DOHH2 (cell line): Measurements from ENCODE around the gene DUSP16.

ENCODE experiments used
- H3F3A ChIP-seq: fragments of 200-600 bp; sonication (generic), shearing (Covaris generic); 2 replicates; pipeline ENCODE4 v1.6.0; 2016; ENCODE audit warnings: antibody characterized with exemption, mild to moderate bottlenecking; ENCODE audit not compliant: control insufficient read depth, insufficient read depth
- H3K27ac ChIP-seq: fragments of 200-600 bp; sonication (generic); 2 replicates; pipeline ENCODE4 v1.5.1; 2014; ENCODE audit warnings: low read depth, mild to moderate bottlenecking, low read length, moderate library complexity
- H3K27me3 ChIP-seq: fragments of 200-600 bp; sonication (generic); 2 replicates; pipeline ENCODE4 v1.6.1; 2014; ENCODE audit warnings: mild to moderate bottlenecking, low read length, mixed read lengths; ENCODE audit not compliant: control insufficient read depth
- H3K36me3 ChIP-seq: fragments of 200-600 bp; sonication (generic); 2 replicates; pipeline ENCODE4 v1.6.1; 2014; ENCODE audit warnings: mild to moderate bottlenecking, low read length, moderate library complexity, mixed read lengths; ENCODE audit not compliant: control insufficient read depth
- H3K4me1 ChIP-seq: fragments of 200-600 bp; sonication (generic); 2 replicates; pipeline ENCODE4 v1.6.1; 2014; ENCODE audit warnings: mild to moderate bottlenecking, low read length, mixed read lengths; ENCODE audit not compliant: control insufficient read depth
- H3K4me2 ChIP-seq: fragments of 200-600 bp; sonication (generic); 2 replicates; pipeline ENCODE4 v1.6.0; 2014; ENCODE audit warnings: mild to moderate bottlenecking, low read length, moderate library complexity
- H3K4me3 ChIP-seq: fragments of 200-600 bp; sonication (generic); 2 replicates; pipeline ENCODE4 v1.5.1; 2014; ENCODE audit warnings: mild to moderate bottlenecking, low read length, mixed read lengths
- H3K79me2 ChIP-seq: fragments of 200-600 bp; sonication (generic); 2 replicates; pipeline ENCODE4 v1.6.1; 2014; ENCODE audit warnings: mild to moderate bottlenecking, low read length, mixed read lengths; ENCODE audit not compliant: control insufficient read depth
- H3K9me2 ChIP-seq: fragments of 200-600 bp; sonication (generic); replicated peaks from 2 replicates; pipeline ENCODE4 v1.6.1; 2014; ENCODE audit warnings: mild to moderate bottlenecking, low read length, mixed read lengths; ENCODE audit not compliant: control insufficient read depth
- H3K9me3 ChIP-seq: fragments of 200-600 bp; sonication (generic); 2 replicates; pipeline ENCODE4 v1.6.1; 2014; ENCODE audit warnings: antibody characterized with exemption, low read length, mixed read lengths; ENCODE audit not compliant: control insufficient read depth, insufficient read depth
- H4K20me1 ChIP-seq: fragments of 200-600 bp; sonication (generic); 2 replicates; pipeline ENCODE4 v1.6.0; 2014; ENCODE audit warnings: low read depth, mild to moderate bottlenecking, antibody characterized with exemption, low read length, moderate library complexity; ENCODE audit not compliant: control insufficient read depth, insufficient read depth
- CTCF ChIP-seq: fragments of 200-600 bp; sonication (generic); IDR thresholded peaks from one replicate; pipeline ENCODE4 v1.5.1; 2014; ENCODE audit warnings: antibody characterized with exemption, mild to moderate bottlenecking, low read depth, low read length; ENCODE audit not compliant: poor library complexity, severe bottlenecking
- EZH2phosphoT487 ChIP-seq: fragments of 200-600 bp; sonication (generic); IDR thresholded peaks from 2 replicates; pipeline ENCODE4 v1.6.1; 2017; ENCODE audit warnings: borderline replicate concordance, mild to moderate bottlenecking, antibody characterized with exemption, low read length, moderate library complexity, mixed read lengths

The DUSP16 gene

GRCh38 chr12:12487490-12487889 lies 75.2 kb downstream of the DUSP16 start:
- H4K20me1 ChIP-seq = no peaks in the 10 kb centered on the region
- no peaks in the 10 kb centered on the region for H3K9me2 ChIP-seq
- no peak for TF ChIP-seq CTCF
- no peaks in the 10 kb centered on the region for H3K36me3 ChIP-seq
- H3K27me3 ChIP-seq = no peaks in the 10 kb centered on the region
- no peaks in the 10 kb centered on the region for H3K9me3 ChIP-seq
- H3K4me3 ChIP-seq = no peak overlapping the region
- H3K27ac ChIP-seq = no peak overlapping the region
- H3K4me2 ChIP-seq = no peak overlapping the region
- no peaks in the 10 kb centered on the region for H3F3A ChIP-seq
- H3K4me1 ChIP-seq = no peaks in the 10 kb centered on the region
- H3K79me2 ChIP-seq = no peaks in the 10 kb centered on the region

GRCh38 chr12:12486661-12487240 lies 75.9 kb downstream of the DUSP16 start:
- Histone ChIP-seq H3K4me2 (no peak overlapping the region), H3K36me3 (no peaks in the 10 kb centered on the region), H3K9me3 (no peaks in the 10 kb centered on the region), H3K27me3 (no peaks in the 10 kb centered on the region), H3K79me2 (no peaks in the 10 kb centered on the region), H3K4me3 (no peak overlapping the region), H4K20me1 (no peaks in the 10 kb centered on the region), H3F3A (no peaks in the 10 kb centered on the region), H3K9me2 (no peaks in the 10 kb centered on the region), H3K27ac (no peak overlapping the region), H3K4me1 (no peaks in the 10 kb centered on the region)
- TF ChIP-seq EZH2phosphoT487 (no peak), CTCF (no peak)

- H4K20me1 ChIP-seq = no peaks in the 10 kb centered on the region
- H3K4me1 ChIP-seq = no peaks in the 10 kb centered on the region
- H3K4me3 ChIP-seq = no peak overlapping the region
- no peaks in the 10 kb centered on the region for H3K27me3 ChIP-seq
- H3K79me2 ChIP-seq = no peaks in the 10 kb centered on the region
- H3K36me3 ChIP-seq = peaks cover 3% of the 10 kb centered on the region; the same call in 1 of the 2 replicates
- no peak overlapping the region for H3K27ac ChIP-seq
- no peaks in the 10 kb centered on the region for H3K9me2 ChIP-seq
- no peak for TF ChIP-seq CTCF
- TF ChIP-seq EZH2phosphoT487 = no peak
- no peak overlapping the region for H3K4me2 ChIP-seq
- no peaks in the 10 kb centered on the region for H3K9me3 ChIP-seq
- H3F3A ChIP-seq = no peaks in the 10 kb centered on the region
Observed at GRCh38 chr12:12483438-12483837, 79.2 kb downstream of the DUSP16 start.

GRCh38 chr12:12482959-12483358 lies 79.7 kb downstream of the DUSP16 start:
- no peaks in the 10 kb centered on the region for H3K9me2 ChIP-seq
- H3K27ac ChIP-seq = no peak overlapping the region
- TF ChIP-seq EZH2phosphoT487 = no peak
- no peak for TF ChIP-seq CTCF
- H4K20me1 ChIP-seq = no peaks in the 10 kb centered on the region
- H3K36me3 ChIP-seq = peaks cover 3% of the 10 kb centered on the region; the same call in 1 of the 2 replicates
- H3K4me2 ChIP-seq = no peak overlapping the region
- H3K4me1 ChIP-seq = no peaks in the 10 kb centered on the region
- no peaks in the 10 kb centered on the region for H3F3A ChIP-seq
- no peak overlapping the region for H3K4me3 ChIP-seq
- H3K9me3 ChIP-seq = no peaks in the 10 kb centered on the region
- H3K79me2 ChIP-seq = no peaks in the 10 kb centered on the region
- no peaks in the 10 kb centered on the region for H3K27me3 ChIP-seq
